Measurements from ENCODE around the gene PLEKHA6. TPM values are rescaled to one million over a fixed set of nuclear protein-coding genes. Genes with fewer than 3 reads are reported as not detected.
A peak's percentile ranks its signal among the peaks of the same experiment; 100 is the strongest.

PLEKHA6 gene
- total RNA-seq, 2 experiments from 2014 or later = 0.53 to 0.82 TPM

GRCh38 chr1:204366759-204367158, 7.0 kb upstream of the PLEKHA6 start:
- CTCF ChIA-PET = no interaction called here
- POLR2A ChIA-PET = interaction anchor here (1.1 kb wide), 1 partner anchor 11 kb away, joined by 3 read pairs; no protein-coding TSS in a partner anchor
- no peak for TF ChIP-seq CTCF (IDR thresholded peaks at IDR 0.05)
- H3K36me3 Mint-ChIP-seq (ENCODE audit: low read depth) = no peaks in the 10 kb centered on the region
- H3K4me3 Mint-ChIP-seq = no peak overlapping the region
- no peaks in the 10 kb centered on the region for H3K27me3 ChIP-seq (ENCODE audit: control insufficient read depth in 1 of 2, insufficient read depth in 2 of 2, low read length in 2 of 2)
- ATAC-seq (ENCODE audit: poor library complexity) (no peak), DNase-seq (no peak)
- H3K4me3 ChIP-seq (ENCODE audit: low read length) = no peak overlapping the region
- H3K9me3 Mint-ChIP-seq = no peaks in the 10 kb centered on the region
- H3K36me3 ChIP-seq (ENCODE audit: insufficient read depth, low read length) = no peaks in the 10 kb centered on the region
- no peaks in the 10 kb centered on the region for H3K27me3 Mint-ChIP-seq
- H3K9me3 ChIP-seq (ENCODE audit: control insufficient read depth in 1 of 2, insufficient read depth in 1 of 2, low read length in 2 of 2) = no peaks in the 10 kb centered on the region
- H3K4me1 ChIP-seq (ENCODE audit: insufficient read depth, low read length) = peaks cover 16% of the 10 kb centered on the region
- no peak overlapping the region for H3K27ac Mint-ChIP-seq
- intact Hi-C loops (cut with DNase I, micrococcal nuclease) = loop anchor here (10.0 kb wide), 2 partner anchors 502 to 862 kb away; partner anchors contain the start of gene SNRPE (in 2 of the 2)
- H3K4me1 Mint-ChIP-seq (ENCODE audit: low read depth) = peaks cover 5% of the 10 kb centered on the region
- no peak overlapping the region for H3K27ac ChIP-seq (ENCODE audit: low read depth in 1 of 2, low read length in 2 of 2)

- no peaks in the 10 kb centered on the region for H3K9me3 ChIP-seq (ENCODE audit: control insufficient read depth in 1 of 2, insufficient read depth in 1 of 2, low read length in 2 of 2)
- Mint-ChIP-seq H3K4me3 (peak overlapping the region; percentile 26), H3K4me1 (ENCODE audit: low read depth) (peaks cover 5% of the 10 kb centered on the region), H3K36me3 (ENCODE audit: low read depth) (no peaks in the 10 kb centered on the region), H3K27me3 (peaks cover 9% of the 10 kb centered on the region), H3K27ac (no peak overlapping the region), H3K9me3 (no peaks in the 10 kb centered on the region)
- ATAC-seq (ENCODE audit: poor library complexity) (peak; percentile 97), DNase-seq (peak; percentile 56 to 90 (median 64))
- intact Hi-C loops (cut with DNase I, micrococcal nuclease) = loop anchor here (1.0 to 10.0 kb wide), 5 partner anchors 105 to 859 kb away; partner anchors contain the start of gene SNRPE (in 2 of the 2)
- peaks cover 0 to 5% of the 10 kb centered on the region in 2 experiments for H3K27me3 ChIP-seq (ENCODE audit: control insufficient read depth in 1 of 2, insufficient read depth in 2 of 2, low read length in 2 of 2)
- H3K4me1 ChIP-seq (ENCODE audit: insufficient read depth, low read length) = peaks cover 20% of the 10 kb centered on the region
- peak overlapping the region; percentile 61 for H3K4me3 ChIP-seq (ENCODE audit: low read length)
- peak; percentile 96 for TF ChIP-seq CTCF (IDR thresholded peaks at IDR 0.05)
- H3K36me3 ChIP-seq (ENCODE audit: insufficient read depth, low read length) = no peaks in the 10 kb centered on the region
- ChIA-PET CTCF (interaction anchor here (0.8 to 2.8 kb wide), 9 partner anchors 9 to 505 kb away, joined by 3 to 14 read pairs (median 4); no protein-coding TSS in a partner anchor), POLR2A (interaction anchor here (0.7 to 2.1 kb wide), 3 partner anchors 31 to 201 kb away, joined by 3 to 7 read pairs (median 3); no protein-coding TSS in a partner anchor)
- no peak overlapping the region for H3K27ac ChIP-seq (ENCODE audit: low read depth in 1 of 2, low read length in 2 of 2)
Observed at GRCh38 chr1:204363335-204364114, 3.8 kb upstream of the PLEKHA6 start.

- ChIA-PET POLR2A (interaction anchor here (1.2 to 2.1 kb wide), 2 partner anchors 36 to 201 kb away, joined by 3 to 7 read pairs; no protein-coding TSS in a partner anchor), CTCF (interaction anchor here (0.8 to 2.8 kb wide), 8 partner anchors 10 to 1095 kb away, joined by 3 to 14 read pairs (median 4); no protein-coding TSS in a partner anchor)
- peaks cover 20% of the 10 kb centered on the region for H3K4me1 ChIP-seq (ENCODE audit: insufficient read depth, low read length)
- no peaks in the 10 kb centered on the region for H3K36me3 ChIP-seq (ENCODE audit: insufficient read depth, low read length)
- Mint-ChIP-seq H3K9me3 (no peaks in the 10 kb centered on the region), H3K36me3 (ENCODE audit: low read depth) (no peaks in the 10 kb centered on the region), H3K27me3 (peaks cover 9% of the 10 kb centered on the region), H3K27ac (no peak overlapping the region), H3K4me1 (ENCODE audit: low read depth) (peaks cover 5% of the 10 kb centered on the region), H3K4me3 (peak overlapping the region; percentile 26)
- no peak for TF ChIP-seq CTCF (IDR thresholded peaks at IDR 0.05)
- no peak overlapping the region for H3K27ac ChIP-seq (ENCODE audit: low read depth in 1 of 2, low read length in 2 of 2)
- H3K27me3 ChIP-seq (ENCODE audit: control insufficient read depth in 1 of 2, insufficient read depth in 2 of 2, low read length in 2 of 2) = peaks cover 0 to 5% of the 10 kb centered on the region in 2 experiments
- no peaks in the 10 kb centered on the region for H3K9me3 ChIP-seq (ENCODE audit: control insufficient read depth in 1 of 2, insufficient read depth in 1 of 2, low read length in 2 of 2)
- ATAC-seq (ENCODE audit: poor library complexity) = no peak
- intact Hi-C loops (cut with DNase I, micrococcal nuclease) = loop anchor here (1.0 to 10.0 kb wide), 5 partner anchors 105 to 858 kb away; partner anchors contain the start of gene SNRPE (in 2 of the 2)
- H3K4me3 ChIP-seq (ENCODE audit: low read length) = peak overlapping the region; percentile 61
- DNase-seq = peak in 1 of 14 experiments; percentile 15
Observed at GRCh38 chr1:204362984-204363334, 3.2 kb upstream of the PLEKHA6 start.

All from CD4-positive, alpha-beta T cell (primary cell).